GM12878 (cell line): Measurements from ENCODE around the gene DLG2.

Experiments used
- CHD2 ChIP-seq: IDR thresholded peaks from 2 replicates; pipeline ENCODE4 v1.6.1; 2011; ENCODE audit warnings: low read depth, low read length, improper control_type of control experiment, borderline replicate concordance
- FOXK2 ChIP-seq: fragments of 450-650 bp; IDR thresholded peaks from 2 replicates; pipeline ENCODE4 v1.6.1; 2017; ENCODE audit warnings: mild to moderate bottlenecking, moderate library complexity
- POLR2A ChIP-seq: IDR thresholded peaks from 2 replicates; pipeline ENCODE4 v1.6.1; 2011; ENCODE audit warnings: low read depth, mild to moderate bottlenecking, low read length
- RAD21 ChIP-seq: IDR thresholded peaks from 2 replicates; pipeline ENCODE4 v1.6.1; 2011; ENCODE audit warnings: mild to moderate bottlenecking, low read depth, low read length, moderate library complexity; ENCODE audit not compliant: insufficient read depth
- TF ChIP-seq, protein P1 (sequence below): fragments of 450-650 bp; IDR thresholded peaks from 2 replicates; pipeline ENCODE4 v1.6.1; 2018; ENCODE audit warnings: mild to moderate bottlenecking, low read depth, moderate library complexity; ENCODE audit not compliant: partially characterized antibody
- TF ChIP-seq, protein P2 (sequence below): IDR thresholded peaks from 2 replicates; pipeline ENCODE4 v1.6.1; 2012; ENCODE audit warnings: mild to moderate bottlenecking, low read depth, low read length
- TF ChIP-seq, protein P3 (sequence below), 3 experiments: IDR thresholded peaks in 2 of 3; conservative IDR thresholded peaks in 1 of 3; 2 replicates each; pipeline ENCODE4 v1.5.1; 2011; ENCODE audit warnings: low read depth in 3 of 3, low read length in 3 of 3, mild to moderate bottlenecking in 3 of 3, control low read depth in 2 of 3, moderate library complexity in 2 of 3, inconsistent platforms in 1 of 3, mixed read lengths in 1 of 3; ENCODE audit not compliant: control insufficient read depth in 2 of 3, insufficient read depth in 1 of 3; ENCODE audit errors: extremely low read depth in 1 of 3

DNA sequence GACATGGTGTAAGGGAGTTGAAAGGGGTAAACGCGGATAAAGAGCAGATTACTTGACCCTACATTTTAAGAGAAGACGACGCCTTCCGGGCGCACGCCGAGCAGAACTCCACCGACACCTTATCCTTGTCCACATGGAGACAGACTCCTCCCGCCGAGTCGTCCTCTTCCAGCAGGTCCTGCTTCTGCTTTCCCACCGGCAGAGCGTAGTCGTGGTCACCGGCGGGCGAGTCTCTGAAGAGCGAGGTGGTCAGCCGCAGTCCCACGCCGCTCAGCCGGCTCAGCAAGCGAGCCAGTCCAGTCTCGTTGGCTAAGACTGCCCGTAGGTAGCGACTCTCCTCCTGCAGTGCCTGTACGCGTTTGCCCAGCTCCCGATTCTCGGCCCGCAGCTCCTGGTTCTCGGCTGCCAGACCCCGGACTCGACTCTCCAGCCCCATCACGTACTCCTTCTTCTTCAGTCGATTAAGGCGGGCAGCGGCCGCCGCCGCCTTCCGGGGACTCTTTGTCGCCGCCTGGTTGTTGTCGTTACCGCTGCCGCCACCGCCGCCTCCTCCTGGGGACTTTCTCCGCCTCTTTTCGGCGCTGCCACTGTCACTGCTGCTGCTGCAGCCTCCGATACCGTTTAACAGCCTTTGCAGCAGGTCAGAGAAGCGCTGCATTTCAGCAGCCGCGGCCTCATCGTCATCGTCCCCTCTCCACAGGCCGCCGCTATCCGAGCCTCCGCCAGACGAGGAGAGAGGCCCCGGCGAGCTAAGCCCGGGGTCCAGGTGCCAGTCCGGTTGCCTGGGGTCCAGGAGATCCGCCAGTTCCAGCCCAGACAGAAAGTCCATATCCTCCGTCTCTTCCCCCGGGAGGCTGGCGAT is 36.8 kb upstream of the DLG2 start:
- no peak for TF ChIP-seq RAD21
- TF ChIP-seq, protein P1, sequence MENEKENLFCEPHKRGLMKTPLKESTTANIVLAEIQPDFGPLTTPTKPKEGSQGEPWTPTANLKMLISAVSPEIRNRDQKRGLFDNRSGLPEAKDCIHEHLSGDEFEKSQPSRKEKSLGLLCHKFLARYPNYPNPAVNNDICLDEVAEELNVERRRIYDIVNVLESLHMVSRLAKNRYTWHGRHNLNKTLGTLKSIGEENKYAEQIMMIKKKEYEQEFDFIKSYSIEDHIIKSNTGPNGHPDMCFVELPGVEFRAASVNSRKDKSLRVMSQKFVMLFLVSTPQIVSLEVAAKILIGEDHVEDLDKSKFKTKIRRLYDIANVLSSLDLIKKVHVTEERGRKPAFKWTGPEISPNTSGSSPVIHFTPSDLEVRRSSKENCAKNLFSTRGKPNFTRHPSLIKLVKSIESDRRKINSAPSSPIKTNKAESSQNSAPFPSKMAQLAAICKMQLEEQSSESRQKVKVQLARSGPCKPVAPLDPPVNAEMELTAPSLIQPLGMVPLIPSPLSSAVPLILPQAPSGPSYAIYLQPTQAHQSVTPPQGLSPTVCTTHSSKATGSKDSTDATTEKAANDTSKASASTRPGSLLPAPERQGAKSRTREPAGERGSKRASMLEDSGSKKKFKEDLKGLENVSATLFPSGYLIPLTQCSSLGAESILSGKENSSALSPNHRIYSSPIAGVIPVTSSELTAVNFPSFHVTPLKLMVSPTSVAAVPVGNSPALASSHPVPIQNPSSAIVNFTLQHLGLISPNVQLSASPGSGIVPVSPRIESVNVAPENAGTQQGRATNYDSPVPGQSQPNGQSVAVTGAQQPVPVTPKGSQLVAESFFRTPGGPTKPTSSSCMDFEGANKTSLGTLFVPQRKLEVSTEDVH, result no peak
- TF ChIP-seq, protein P2, sequence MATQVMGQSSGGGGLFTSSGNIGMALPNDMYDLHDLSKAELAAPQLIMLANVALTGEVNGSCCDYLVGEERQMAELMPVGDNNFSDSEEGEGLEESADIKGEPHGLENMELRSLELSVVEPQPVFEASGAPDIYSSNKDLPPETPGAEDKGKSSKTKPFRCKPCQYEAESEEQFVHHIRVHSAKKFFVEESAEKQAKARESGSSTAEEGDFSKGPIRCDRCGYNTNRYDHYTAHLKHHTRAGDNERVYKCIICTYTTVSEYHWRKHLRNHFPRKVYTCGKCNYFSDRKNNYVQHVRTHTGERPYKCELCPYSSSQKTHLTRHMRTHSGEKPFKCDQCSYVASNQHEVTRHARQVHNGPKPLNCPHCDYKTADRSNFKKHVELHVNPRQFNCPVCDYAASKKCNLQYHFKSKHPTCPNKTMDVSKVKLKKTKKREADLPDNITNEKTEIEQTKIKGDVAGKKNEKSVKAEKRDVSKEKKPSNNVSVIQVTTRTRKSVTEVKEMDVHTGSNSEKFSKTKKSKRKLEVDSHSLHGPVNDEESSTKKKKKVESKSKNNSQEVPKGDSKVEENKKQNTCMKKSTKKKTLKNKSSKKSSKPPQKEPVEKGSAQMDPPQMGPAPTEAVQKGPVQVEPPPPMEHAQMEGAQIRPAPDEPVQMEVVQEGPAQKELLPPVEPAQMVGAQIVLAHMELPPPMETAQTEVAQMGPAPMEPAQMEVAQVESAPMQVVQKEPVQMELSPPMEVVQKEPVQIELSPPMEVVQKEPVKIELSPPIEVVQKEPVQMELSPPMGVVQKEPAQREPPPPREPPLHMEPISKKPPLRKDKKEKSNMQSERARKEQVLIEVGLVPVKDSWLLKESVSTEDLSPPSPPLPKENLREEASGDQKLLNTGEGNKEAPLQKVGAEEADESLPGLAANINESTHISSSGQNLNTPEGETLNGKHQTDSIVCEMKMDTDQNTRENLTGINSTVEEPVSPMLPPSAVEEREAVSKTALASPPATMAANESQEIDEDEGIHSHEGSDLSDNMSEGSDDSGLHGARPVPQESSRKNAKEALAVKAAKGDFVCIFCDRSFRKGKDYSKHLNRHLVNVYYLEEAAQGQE, result no peak
- TF ChIP-seq POLR2A, result peak; percentile 79
- TF ChIP-seq FOXK2, result no peak
- peak; percentile 50; the same call in 1 of the 2 replicates for TF ChIP-seq CHD2
- TF ChIP-seq, protein P3, sequence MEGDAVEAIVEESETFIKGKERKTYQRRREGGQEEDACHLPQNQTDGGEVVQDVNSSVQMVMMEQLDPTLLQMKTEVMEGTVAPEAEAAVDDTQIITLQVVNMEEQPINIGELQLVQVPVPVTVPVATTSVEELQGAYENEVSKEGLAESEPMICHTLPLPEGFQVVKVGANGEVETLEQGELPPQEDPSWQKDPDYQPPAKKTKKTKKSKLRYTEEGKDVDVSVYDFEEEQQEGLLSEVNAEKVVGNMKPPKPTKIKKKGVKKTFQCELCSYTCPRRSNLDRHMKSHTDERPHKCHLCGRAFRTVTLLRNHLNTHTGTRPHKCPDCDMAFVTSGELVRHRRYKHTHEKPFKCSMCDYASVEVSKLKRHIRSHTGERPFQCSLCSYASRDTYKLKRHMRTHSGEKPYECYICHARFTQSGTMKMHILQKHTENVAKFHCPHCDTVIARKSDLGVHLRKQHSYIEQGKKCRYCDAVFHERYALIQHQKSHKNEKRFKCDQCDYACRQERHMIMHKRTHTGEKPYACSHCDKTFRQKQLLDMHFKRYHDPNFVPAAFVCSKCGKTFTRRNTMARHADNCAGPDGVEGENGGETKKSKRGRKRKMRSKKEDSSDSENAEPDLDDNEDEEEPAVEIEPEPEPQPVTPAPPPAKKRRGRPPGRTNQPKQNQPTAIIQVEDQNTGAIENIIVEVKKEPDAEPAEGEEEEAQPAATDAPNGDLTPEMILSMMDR (IDR thresholded peaks at IDR 0.05 in 2 of 3, conservative IDR thresholded peaks at IDR 0.05 in 1 of 3; ENCODE audit: control insufficient read depth in 2 of 3, extremely low read depth in 1 of 3, insufficient read depth in 1 of 3, low read depth in 3 of 3, low read length in 3 of 3), result peak; percentile 54 to 71 (median 70)
